ENCODE results near the gene ITPKA. TPM values are rescaled to one million over a fixed set of nuclear protein-coding genes. Genes with fewer than 3 reads are reported as not detected.

ITPKA gene
- polyA plus RNA-seq (2012; rRNA removed) = 1.0 and 2.2 TPM in 2 replicates
- 0.60 and 1.1 TPM in 2 replicates for polyA plus RNA-seq (2012; cell fraction: cytosol; rRNA removed)
- polyA plus RNA-seq (2012; cell fraction: nucleus; rRNA removed) = 4.9 and 7.4 TPM in 2 replicates

DNA sequence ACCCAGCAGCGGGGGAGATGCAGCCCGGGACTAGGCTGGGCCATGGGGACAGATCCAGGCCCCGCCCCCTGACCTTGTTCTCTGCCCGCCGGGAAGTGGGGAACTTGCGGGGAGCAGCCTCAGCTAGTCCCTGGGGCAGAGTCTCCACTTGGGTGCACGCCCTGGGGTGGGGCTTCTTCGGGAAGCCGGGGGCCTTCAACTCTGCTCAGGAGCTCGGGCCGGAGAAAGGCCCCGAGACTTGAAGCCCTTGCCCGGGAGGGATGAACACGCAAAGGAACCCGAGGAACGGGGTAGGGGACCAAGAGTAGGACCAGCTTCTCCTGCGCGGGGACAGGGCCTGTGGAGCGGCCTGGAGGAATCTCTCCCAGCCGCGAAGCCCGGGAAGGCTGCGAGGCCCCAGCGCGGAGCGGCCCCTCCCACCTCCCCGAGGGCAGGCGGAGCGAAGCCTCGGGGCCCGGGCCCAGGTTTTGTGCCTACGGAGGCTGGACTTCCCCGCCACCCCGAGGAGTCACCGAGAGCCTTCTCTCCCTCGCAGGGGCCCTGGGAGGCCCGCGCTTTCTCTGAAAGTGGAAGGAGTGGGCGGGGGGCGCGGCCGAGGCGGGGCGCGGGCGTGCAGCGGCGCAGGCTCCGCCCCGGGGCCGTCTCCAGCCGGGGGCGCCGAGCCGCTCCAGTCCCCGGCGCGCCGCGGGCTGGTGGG is at the start of gene ITPKA:
Gene ITPKA (plus strand): TSS at position 670 of the 697 bp plus-strand sequence. CDS start 54 bp downstream, outside the sequence.
- ChIA-PET CTCF (interaction anchor here (0.6 to 1.8 kb wide), 6 partner anchors 11 to 411 kb away, joined by 3 to 10 read pairs (median 4); no protein-coding TSS in a partner anchor), POLR2A (interaction anchor here (0.7 to 2.2 kb wide), 3 partner anchors 11 to 167 kb away, joined by 3 to 9 read pairs (median 8); partner anchors contain the start of genes MGA and RPAP1)
- no peaks in the 10 kb centered on the region for H4K20me1 ChIP-seq (ENCODE audit: insufficient read depth)
- H2AFZ ChIP-seq (ENCODE audit: low read depth) = peak within 1 kb of the TSS; percentile 89
- H3K9ac ChIP-seq = peak within 1 kb of the TSS; percentile 75
- H3K36me3 ChIP-seq (replicated peaks in 1 of 2; ENCODE audit: control insufficient read depth in 1 of 2, insufficient read depth in 2 of 2, low read length in 1 of 2) = no peaks in the 10 kb centered on the region
- WGBS (ENCODE audit: low lambda C conversion rate) = no CpG with 5 or more reads among the region's 60 CpGs
- no peaks in the 10 kb centered on the region for H3K9me3 ChIP-seq
- H3K27me3 ChIP-seq (ENCODE audit: insufficient read depth) = no peaks in the 10 kb centered on the region
- peak within 1 kb of the TSS; percentile 56 to 74 for H3K4me3 ChIP-seq (ENCODE audit: low read depth in 2 of 2, low read length in 1 of 2)
- no peaks in the 10 kb centered on the region for H3K9me2 ChIP-seq
- peak within 1 kb of the TSS; percentile 26 to 67 for H3K27ac ChIP-seq (ENCODE audit: low read depth in 2 of 2, low read length in 1 of 2)
- TF ChIP-seq ELF1 (IDR thresholded peaks at IDR 0.05) = no peak
- TF ChIP-seq TAF1 (IDR thresholded peaks at IDR 0.05; ENCODE audit: borderline replicate concordance, low read depth, low read length) = peak; percentile 41; the same call in 1 of the 2 replicates
- TF ChIP-seq GABPA (IDR thresholded peaks at IDR 0.05; ENCODE audit: low read depth) = no peak
- TF ChIP-seq, protein P1, sequence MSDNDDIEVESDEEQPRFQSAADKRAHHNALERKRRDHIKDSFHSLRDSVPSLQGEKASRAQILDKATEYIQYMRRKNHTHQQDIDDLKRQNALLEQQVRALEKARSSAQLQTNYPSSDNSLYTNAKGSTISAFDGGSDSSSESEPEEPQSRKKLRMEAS (IDR thresholded peaks at IDR 0.05; ENCODE audit: low read depth) = peak; percentile 39; the same call in 1 of the 2 replicates
- peak; percentile 42; the same call in 1 of the 2 replicates for TF ChIP-seq NRF1 (IDR thresholded peaks at IDR 0.05; ENCODE audit: low read depth, low read length)
- TF ChIP-seq, protein P2, sequence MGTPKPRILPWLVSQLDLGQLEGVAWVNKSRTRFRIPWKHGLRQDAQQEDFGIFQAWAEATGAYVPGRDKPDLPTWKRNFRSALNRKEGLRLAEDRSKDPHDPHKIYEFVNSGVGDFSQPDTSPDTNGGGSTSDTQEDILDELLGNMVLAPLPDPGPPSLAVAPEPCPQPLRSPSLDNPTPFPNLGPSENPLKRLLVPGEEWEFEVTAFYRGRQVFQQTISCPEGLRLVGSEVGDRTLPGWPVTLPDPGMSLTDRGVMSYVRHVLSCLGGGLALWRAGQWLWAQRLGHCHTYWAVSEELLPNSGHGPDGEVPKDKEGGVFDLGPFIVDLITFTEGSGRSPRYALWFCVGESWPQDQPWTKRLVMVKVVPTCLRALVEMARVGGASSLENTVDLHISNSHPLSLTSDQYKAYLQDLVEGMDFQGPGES (IDR thresholded peaks at IDR 0.05; ENCODE audit: low read depth, low read length) = no peak
- 0 out of 2 replicates have a peak, but pooled peaks have one; percentile 31 for TF ChIP-seq MXI1 (IDR thresholded peaks at IDR 0.05; ENCODE audit: low read depth, low read length)
- peak within 1 kb of the TSS; percentile 90 for H3K4me2 ChIP-seq
- peak; percentile 93 for DNase-seq
- H3K4me1 ChIP-seq (ENCODE audit: control insufficient read depth in 1 of 2, insufficient read depth in 2 of 2, low read depth in 1 of 2, low read length in 1 of 2) = peaks cover 6% of the 10 kb centered on the region in 2 experiments; a peak in 3 of 4 replicates
- H3K79me2 ChIP-seq (ENCODE audit: insufficient read depth) = no peaks in the 10 kb centered on the region
- peaks cover 4% of the 10 kb centered on the region for H3F3A ChIP-seq (replicated peaks; ENCODE audit: insufficient read depth)

DNA sequence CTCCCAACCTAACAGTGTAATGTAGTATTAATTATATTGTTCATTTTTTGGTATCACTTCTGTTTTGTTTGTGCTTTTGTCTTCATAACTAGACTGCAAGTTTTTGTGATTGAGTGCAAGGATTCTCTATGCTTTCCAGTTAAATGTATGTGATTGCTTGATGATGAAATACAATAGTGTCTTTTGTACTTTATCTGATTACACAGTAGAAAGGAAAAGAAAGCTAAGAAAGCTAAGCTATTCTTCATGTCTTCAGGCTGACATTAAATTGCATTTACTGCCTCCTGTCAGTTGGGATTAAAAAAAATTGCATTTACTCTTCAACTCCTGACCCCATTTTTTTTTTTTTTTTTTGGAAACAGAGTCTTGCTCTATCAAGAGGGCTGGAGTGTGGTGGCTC is 48.3 kb upstream of the ITPKA start:
- Histone ChIP-seq H3K79me2 (ENCODE audit: insufficient read depth) (peaks cover 44% of the 10 kb centered on the region), H3F3A (replicated peaks; ENCODE audit: insufficient read depth) (peaks cover 8% of the 10 kb centered on the region), H2AFZ (ENCODE audit: low read depth) (no peak overlapping the region), H3K9me2 (no peaks in the 10 kb centered on the region), H3K27me3 (ENCODE audit: insufficient read depth) (no peaks in the 10 kb centered on the region), H3K4me1 (ENCODE audit: control insufficient read depth in 1 of 2, insufficient read depth in 2 of 2, low read depth in 1 of 2, low read length in 1 of 2) (no peaks in the 10 kb centered on the region), H3K4me3 (ENCODE audit: low read depth in 2 of 2, low read length in 1 of 2) (no peak overlapping the region), H3K9ac (no peak overlapping the region), H3K4me2 (no peak overlapping the region), H3K27ac (ENCODE audit: low read depth in 2 of 2, low read length in 1 of 2) (no peak overlapping the region), H4K20me1 (ENCODE audit: insufficient read depth) (no peaks in the 10 kb centered on the region), H3K9me3 (no peaks in the 10 kb centered on the region), H3K36me3 (replicated peaks in 1 of 2; ENCODE audit: control insufficient read depth in 1 of 2, insufficient read depth in 2 of 2, low read length in 1 of 2) (peaks cover 6 to 24% of the 10 kb centered on the region in 2 experiments)
- TF ChIP-seq, protein P3, sequence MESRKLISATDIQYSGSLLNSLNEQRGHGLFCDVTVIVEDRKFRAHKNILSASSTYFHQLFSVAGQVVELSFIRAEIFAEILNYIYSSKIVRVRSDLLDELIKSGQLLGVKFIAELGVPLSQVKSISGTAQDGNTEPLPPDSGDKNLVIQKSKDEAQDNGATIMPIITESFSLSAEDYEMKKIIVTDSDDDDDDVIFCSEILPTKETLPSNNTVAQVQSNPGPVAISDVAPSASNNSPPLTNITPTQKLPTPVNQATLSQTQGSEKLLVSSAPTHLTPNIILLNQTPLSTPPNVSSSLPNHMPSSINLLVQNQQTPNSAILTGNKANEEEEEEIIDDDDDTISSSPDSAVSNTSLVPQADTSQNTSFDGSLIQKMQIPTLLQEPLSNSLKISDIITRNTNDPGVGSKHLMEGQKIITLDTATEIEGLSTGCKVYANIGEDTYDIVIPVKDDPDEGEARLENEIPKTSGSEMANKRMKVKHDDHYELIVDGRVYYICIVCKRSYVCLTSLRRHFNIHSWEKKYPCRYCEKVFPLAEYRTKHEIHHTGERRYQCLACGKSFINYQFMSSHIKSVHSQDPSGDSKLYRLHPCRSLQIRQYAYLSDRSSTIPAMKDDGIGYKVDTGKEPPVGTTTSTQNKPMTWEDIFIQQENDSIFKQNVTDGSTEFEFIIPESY (IDR thresholded peaks at IDR 0.05; ENCODE audit: borderline replicate concordance, low read depth) = no peak
- TF ChIP-seq, protein P4, sequence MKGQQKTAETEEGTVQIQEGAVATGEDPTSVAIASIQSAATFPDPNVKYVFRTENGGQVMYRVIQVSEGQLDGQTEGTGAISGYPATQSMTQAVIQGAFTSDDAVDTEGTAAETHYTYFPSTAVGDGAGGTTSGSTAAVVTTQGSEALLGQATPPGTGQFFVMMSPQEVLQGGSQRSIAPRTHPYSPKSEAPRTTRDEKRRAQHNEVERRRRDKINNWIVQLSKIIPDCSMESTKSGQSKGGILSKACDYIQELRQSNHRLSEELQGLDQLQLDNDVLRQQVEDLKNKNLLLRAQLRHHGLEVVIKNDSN (IDR thresholded peaks at IDR 0.05; ENCODE audit: borderline replicate concordance, low read depth) = no peak
- TF ChIP-seq RCOR1 (IDR thresholded peaks at IDR 0.05; ENCODE audit: low read length) = no peak
- TF ChIP-seq TCF12 (IDR thresholded peaks at IDR 0.05) = no peak
- TF ChIP-seq ELF1 (IDR thresholded peaks at IDR 0.05) = no peak
- TF ChIP-seq TEAD4 (IDR thresholded peaks at IDR 0.05; ENCODE audit: borderline replicate concordance, insufficient read depth) = no peak
- no peak for TF ChIP-seq FOXJ3 (CRISPR knock-in tag; IDR thresholded peaks at IDR 0.05)
- no peak for TF ChIP-seq EP300 (IDR thresholded peaks at IDR 0.05; ENCODE audit: borderline replicate concordance in 1 of 2, low read depth in 1 of 2, low read length in 1 of 2)
- TF ChIP-seq POLR2AphosphoS5 (IDR thresholded peaks at IDR 0.05; ENCODE audit: low read depth, low read length) = no peak
- TF ChIP-seq JUND (IDR thresholded peaks at IDR 0.05) = no peak
- TF ChIP-seq RAD21 (IDR thresholded peaks at IDR 0.05; ENCODE audit: low read length) = no peak
- TF ChIP-seq, protein P2 (IDR thresholded peaks at IDR 0.05; ENCODE audit: low read depth, low read length) = no peak
- TF ChIP-seq, protein P5, sequence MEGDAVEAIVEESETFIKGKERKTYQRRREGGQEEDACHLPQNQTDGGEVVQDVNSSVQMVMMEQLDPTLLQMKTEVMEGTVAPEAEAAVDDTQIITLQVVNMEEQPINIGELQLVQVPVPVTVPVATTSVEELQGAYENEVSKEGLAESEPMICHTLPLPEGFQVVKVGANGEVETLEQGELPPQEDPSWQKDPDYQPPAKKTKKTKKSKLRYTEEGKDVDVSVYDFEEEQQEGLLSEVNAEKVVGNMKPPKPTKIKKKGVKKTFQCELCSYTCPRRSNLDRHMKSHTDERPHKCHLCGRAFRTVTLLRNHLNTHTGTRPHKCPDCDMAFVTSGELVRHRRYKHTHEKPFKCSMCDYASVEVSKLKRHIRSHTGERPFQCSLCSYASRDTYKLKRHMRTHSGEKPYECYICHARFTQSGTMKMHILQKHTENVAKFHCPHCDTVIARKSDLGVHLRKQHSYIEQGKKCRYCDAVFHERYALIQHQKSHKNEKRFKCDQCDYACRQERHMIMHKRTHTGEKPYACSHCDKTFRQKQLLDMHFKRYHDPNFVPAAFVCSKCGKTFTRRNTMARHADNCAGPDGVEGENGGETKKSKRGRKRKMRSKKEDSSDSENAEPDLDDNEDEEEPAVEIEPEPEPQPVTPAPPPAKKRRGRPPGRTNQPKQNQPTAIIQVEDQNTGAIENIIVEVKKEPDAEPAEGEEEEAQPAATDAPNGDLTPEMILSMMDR (IDR thresholded peaks at IDR 0.05) = no peak
- TF ChIP-seq MEF2A (IDR thresholded peaks at IDR 0.05; ENCODE audit: borderline replicate concordance, low read depth) = no peak
- DNase-seq = no peak
- CTCF ChIA-PET = interaction anchor here (0.7 to 5.0 kb wide), 2 partner anchors 20 to 215 kb away, joined by 3 to 25 read pairs; no protein-coding TSS in a partner anchor
- POLR2A ChIA-PET = no interaction called here
